Bladder microvascular endothelial cell (primary cell): ENCODE measurements around the gene PCCB. TPM values are rescaled to one million over a fixed set of nuclear protein-coding genes. Genes with fewer than 3 reads are reported as not detected.

Experiments used
- total RNA-seq: library from RNA; depleted of rRNA; stranded (reverse); fragments of >200 nt; gene quantifications from 2 replicates; pipeline ENCODE4 v1.2.3, GENCODE V29; 2014

The PCCB gene
- total RNA-seq = 33.0 and 51.8 TPM in 2 replicates

GRCh38 chr3:136250059-136250902 lies at the start of gene PCCB:
PCCB (plus strand) TSS chr3:136250340; CDS start chr3:136250376, 36 bp downstream.

Other genes with a start within 250 kb of the PCCB start
- gene MSL2, start 54.0 kb upstream of the PCCB start, total RNA-seq = 7.6 and 14.1 TPM in 2 replicates